Central memory CD4-positive, alpha-beta T cell (primary cell): Measurements from ENCODE around the gene RRAGC.
"Not testable (repeated sequence)": the region's sequence is repeated elsewhere in the genome, so short reads cannot be mapped to it uniquely, and the experiment has no call there.

Experiments
- DNase-seq: peaks from one replicate; pipeline ENCODE4 v3.0.0; 2022

The RRAGC gene

DNA sequence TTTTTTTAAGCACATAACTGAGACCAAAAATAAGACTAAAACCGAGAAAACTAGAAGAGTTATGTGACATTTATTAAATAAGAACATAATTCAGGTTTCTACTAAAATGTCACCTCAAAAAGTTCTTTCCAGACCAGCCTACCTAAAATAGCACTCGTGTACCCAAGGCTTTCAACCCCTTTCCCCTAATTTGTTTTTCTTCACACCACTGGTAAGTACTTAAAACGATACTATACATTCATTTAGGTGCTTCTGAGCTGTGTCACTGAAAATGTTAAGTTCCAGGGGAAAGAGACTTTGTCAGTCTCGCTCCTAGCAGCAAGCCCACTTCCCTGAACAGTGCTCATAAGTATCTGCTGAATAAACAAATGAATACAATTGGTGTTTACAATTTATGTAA is 6.8 kb downstream of the RRAGC start:
- DNase-seq: no peak

DNA sequence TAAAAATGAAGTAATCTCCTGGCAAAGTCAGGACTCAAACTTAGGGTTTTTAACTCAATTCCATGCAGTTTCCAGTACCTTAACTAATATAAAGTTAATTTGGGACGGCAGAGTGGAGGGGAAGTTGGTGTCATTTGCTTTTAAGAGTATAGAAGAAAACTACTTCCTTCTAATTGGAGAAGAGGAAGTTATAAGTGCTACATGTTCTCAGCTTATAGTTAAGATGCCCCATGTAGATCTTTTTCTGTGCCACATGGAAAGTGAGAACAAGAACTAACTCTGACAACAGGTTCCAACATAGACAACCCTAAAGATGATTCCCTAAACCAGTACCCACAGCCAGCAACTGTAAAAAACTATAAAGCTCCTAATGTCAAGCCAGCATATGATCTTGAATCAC is 11.5 kb downstream of the RRAGC start:
- no peak for DNase-seq

DNA sequence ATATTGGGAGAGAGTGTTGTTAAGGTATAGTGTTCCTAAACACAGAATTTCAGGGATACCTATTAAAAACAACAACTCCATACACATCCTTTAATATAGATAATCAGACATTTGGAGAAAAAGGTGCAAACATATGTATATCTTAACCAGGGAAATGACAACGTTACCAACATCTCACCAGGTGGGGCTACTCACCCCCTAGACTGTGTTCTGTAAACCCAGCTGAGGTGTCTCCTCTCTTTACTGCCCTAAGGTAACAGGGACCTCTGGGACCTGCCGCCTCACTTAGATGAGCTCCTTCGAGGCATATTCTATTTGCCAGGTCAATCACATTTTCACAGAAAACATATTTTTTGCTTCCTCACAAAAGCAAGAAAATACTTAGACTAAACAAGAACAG is 13.4 kb downstream of the RRAGC start:
- DNase-seq: no peak

DNA sequence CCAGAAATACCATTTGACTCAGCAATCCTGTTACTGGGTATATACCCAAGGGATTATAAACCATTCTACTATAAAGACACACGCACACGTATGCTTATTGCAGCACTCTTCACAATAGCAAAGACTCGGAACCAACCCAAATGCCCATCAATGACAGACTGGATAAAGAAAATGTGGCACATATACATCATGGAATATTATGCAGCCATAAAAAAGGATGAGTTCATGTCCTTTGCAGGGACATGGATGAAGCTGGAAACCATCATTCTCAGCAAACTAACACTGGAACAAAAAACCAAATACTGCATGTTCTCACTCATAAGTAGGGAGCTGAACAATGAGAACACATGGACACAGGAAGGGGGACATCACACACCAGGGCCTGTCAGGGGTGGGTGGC is 14.5 kb downstream of the RRAGC start:
- not testable (repeated sequence) for DNase-seq

DNA sequence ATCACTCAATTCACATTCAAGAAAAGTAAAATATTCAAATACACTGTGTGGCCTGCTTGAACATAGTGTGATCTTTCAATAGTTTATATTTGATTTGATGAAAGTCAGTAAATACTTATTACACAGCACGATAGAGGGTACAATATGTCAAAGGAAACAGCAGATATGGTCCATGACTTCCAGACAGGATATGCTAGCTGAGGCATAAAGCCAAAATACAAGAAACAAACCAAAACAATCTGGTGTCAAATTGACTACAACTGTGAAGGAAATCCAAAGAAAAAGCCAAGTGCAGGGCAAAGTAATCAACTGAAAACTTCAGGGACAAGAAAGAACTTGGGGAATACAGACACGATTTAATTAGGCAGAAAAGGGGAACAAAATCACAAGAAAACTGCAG is 19.3 kb downstream of the RRAGC start:
- DNase-seq: no peak

DNA sequence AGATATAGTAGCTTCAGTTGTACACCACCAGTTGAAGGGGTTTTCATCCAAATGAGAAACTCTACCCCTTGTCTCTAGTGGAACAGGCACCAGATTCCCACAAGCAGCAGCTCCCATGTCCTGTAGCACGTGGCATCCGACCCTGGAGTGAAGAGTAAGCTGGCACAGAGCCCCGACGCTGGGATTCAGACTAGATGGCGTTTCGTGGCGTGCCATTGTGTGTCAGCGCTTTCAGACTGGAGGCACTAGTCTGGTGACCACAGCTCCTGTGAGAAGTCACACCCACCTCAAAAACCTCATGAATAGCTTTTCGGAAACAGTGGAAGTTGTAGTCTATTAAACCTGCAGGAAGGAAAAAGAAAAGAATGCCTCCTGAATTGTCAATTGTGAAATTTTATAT is 20.2 kb downstream of the RRAGC start:
- DNase-seq: no peak

DNA sequence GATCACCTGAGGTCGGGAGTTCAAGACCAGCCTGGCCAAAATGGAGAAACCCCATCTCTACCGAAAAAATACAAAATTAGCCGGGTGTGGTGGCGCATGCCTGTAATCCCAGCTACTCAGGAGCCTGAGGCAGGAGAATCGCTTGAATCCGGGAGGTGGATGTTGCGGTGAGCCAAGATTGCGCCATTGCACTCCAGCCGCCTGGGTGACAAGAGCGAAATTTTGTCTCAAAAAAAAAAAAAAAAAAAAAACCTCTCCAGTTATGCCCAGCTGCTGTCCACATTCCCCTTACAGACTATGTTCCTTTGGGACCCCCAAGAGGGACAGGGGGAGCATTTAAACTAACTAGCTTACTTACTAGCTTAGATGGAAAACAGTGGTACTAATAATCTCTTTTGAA is 23.3 kb downstream of the RRAGC start:
- not testable (repeated sequence) for DNase-seq

DNA sequence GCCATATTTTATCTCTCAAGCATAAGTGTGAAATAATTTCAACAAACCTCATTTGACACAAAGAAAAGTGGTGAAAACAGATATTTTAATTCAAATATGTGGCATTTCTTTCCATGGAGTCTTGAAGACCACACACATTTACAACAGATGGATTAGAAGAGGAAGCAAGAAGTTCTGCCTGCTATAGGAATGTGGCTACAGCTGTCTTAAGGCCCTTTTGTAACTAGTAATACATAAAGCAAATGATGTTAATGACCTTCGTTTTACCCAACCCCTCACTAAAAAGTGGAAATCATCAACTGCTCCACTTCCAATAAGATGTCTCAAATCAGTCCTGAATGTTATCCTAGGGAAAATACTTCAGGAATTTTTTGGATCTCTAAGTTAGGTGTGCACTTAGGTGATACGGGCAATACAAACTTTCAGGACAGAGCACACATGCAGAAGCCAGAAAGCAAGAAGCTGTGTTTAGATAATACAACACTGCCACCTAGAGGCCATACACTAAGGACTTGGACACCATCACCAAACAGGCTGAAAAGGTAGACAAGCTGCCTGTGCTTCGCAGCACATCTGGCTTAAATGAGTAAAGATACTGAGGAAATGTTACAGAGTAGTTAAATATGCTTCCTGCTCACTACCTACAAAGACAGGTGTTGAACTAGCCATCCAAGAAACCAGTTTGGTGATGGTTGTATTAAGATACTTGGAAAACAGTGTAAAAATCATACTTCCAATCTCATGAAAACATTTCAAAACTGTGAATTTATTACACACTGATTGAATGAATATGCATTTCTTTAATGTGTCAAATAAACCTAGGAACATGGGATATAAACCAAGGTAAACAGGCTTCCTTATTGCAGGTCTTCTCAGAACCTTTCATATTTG is 24.4 kb downstream of the RRAGC start:
- DNase-seq: peak; percentile 63

DNA sequence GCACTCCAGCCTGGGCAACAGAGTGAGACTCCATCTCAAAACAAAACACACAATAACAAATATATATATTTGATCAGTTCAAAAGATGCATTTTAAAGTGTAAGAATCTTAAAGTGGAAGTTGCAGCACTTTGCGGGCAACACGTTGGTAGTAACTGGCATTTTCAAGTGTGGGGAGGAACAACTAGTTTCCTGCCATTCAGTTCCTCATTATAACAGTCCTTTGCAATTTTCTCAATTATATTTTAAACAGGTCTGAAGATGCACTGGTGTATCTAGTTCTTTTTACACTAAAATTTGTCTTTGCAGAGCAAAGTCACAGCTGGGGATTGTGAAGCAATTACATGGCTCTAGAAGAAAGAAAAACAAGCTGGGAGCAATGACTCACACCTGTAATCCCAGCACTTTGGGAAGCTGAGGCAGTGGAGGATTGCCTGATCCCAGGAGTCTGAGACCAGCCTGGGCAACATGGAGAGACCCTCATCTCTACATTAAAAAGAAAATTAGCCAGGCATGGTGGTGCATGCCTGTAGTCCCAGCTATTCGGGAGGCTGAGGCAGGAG is 25.3 kb downstream of the RRAGC start:
- DNase-seq: no peak

DNA sequence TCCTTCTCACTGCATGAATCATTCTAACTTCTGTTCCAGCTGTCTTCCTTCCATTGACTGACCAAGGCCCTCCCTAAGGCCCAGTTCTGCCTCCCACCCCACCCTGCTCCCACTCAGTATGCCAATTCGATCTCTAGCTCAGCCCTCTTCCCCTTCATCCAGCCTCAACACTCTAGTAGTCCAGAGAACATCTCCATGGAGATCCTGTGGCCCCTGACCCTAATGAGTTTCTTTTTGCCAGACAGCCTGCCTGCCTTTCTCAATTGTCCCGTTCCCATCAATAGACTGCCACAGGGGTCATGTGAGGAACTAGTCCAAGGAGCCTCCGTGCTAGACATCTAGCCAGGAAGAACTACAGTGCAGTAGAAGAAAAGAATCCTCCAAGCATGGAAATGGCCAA is 26.4 kb downstream of the RRAGC start:
- no peak for DNase-seq

DNA sequence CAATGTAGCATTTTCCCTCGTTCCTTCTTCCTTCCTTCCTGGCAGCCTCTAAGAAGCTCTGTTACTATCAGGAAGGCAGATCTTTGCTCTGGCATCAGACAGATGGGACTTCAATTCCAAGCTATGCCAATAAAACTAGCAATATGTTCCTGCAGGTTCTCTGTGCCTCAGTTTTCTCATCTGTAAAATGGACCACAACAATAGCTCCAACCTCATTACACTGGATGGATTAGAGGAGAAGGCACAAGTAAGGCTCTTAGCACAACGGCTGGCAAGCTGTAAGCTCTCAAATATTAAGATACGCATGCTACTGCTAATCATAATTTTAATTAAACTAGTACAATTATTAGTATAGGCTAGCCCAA is 27.2 kb downstream of the RRAGC start:
- no peak for DNase-seq

DNA sequence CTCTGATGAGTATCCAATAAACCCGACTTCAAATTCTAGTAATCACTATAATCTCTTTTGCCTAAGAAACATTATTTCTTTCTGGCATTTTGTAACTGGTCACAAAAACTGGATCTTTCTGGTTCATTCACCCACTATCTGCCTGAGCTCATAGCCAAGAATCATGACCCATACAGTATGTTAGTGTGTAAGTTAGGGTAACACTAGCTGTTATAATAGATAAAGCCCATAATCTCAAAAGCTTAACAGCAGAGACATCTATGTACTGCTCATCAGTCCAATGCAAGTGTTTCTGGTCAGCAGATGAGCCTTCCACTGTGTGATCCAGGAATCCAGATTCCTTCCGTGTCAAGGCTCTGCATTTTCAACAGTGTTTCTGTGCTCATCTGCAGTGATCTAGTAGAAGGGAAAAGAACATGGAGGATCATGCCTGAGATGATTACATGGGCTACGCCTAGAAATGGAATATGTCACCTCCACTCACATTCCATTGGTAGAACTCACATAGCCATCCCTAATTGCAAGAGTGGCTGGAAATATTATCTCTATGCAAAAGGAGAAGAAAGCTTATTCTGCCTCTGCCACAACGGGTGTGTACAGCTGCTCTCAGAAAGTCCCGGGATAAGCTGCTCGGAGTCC is 27.7 kb downstream of the RRAGC start:
- DNase-seq: no peak

DNA sequence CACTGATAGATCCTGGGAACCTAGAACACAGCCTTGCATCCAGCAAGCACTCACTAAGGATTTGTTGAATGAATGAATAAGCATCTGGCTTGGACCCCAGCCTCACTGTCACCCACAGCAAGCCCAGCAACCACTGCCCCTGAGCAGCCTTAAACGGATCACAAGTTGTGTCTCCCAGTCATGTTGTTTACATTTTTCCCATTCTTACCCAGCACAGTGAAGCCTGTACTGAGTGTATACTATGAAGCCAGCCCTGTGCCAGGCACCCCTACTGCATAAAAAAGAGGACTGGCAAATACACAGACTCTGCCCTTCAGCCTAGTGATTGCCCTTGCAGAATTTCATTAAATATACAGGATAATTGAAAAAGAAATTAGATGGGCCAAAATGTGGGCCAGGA is 30.2 kb downstream of the RRAGC start:
- no peak for DNase-seq

DNA sequence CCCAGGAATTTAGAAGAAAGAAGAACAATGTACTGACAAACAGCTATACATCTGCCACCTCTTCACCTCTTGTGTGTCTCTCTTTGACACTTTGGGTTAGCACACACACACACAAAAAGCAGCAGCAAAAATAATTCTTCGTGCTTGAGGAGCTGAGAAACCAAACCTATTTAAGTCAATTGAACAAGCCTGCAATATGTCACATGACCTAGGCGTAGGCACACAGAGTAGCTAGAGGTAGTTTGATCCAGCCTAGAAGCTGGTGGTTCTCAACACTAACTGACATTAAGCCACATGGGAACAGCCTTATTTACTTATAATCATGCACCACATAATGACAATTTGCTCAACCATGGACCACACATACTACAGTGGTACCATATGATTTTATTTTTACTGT is 32.3 kb downstream of the RRAGC start:
- DNase-seq: no peak

DNA sequence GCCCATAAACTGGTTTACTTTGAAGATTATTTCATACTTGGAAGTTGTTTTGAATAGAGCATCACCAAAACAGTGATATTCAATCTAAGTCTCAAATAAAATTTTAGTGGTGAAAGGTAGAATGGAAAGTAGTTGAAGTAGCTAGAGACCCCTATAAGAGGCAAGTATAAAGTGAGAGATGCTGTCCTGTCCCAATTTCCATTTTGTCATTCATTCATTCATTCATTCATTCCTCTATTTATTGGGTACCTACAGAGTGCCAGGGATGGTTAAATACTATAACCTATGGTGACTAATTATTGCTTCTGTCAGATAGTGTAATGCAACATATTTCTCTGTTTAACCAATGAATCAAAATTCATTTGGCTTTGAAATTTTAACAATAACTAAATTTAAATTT is 32.7 kb downstream of the RRAGC start:
- DNase-seq: no peak

DNA sequence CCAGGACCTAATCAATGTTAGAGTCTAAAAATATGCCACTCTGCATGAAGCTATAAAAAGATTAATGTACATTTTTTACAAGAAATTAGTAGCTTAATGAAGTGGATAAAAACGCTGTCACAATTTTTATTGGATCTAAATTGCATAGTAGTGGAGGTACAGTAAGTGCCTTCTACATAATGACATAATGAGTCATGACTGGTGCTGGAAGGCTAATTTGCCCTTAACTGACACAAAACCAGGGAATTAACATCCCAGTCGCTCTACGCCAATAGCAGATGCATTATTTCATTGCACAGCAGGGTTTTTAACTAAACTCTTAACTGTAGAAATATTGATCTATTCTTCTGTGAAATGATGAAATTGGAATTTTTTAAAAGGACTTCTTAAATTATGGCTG is 33.3 kb downstream of the RRAGC start:
- no peak for DNase-seq

DNA sequence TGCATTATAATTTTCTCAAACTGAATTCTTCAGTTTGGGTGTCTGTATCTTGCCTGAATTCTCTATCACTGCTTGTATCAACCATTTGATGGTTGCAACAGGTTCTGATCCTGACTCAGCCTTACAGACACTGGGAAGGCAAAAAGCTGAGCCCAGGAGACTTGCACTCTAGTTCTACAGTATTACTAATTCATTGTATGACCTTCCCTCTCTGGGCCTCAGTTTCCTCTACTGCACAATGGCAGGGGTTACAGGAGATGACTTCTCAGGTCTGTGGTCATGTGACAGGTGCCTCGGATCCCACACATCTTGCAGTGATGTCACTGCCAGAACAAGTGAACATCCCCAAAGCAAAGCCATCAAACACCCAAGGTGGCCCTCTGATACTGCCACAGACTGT is 38.7 kb downstream of the RRAGC start:
- no peak for DNase-seq

DNA sequence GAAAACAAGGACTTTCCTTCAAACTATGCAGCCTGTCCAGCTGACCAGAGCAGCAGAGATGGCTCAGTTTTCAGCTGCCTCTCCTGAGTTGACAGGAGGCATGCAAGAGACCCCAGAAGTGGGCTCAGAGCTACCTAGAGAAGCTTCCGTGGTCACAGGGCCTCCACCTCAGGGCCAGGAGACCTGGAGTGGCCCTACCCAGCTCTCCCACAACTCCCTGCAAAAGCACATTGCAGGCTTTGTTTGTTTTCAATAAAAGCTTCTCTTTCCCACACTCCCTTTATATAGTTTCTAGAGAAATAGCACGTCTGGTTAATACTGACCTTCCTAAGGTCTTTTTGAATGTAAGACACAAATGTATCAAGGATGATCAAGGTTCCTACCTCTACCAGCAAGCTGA is 40.1 kb downstream of the RRAGC start:
- no peak for DNase-seq

DNA sequence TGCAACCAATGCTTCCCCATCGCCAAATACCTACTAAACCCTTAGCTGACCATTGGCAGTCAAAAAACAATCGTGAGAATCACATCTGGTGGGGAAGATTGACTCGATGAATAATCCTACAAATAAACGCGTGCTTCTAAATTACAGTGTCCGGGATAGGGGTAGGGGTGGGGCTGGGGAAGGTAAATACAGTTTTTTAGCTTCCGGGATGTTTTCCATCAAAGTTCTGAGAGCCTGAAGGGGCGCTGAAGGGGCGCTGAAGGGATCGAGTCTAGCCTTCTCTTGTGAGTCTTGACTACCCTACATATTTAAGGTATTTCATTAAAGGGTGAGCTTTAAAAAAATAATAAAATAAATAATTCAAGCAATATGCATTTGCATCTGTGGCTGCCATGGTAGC is 40.5 kb downstream of the RRAGC start:
- DNase-seq: no peak

DNA sequence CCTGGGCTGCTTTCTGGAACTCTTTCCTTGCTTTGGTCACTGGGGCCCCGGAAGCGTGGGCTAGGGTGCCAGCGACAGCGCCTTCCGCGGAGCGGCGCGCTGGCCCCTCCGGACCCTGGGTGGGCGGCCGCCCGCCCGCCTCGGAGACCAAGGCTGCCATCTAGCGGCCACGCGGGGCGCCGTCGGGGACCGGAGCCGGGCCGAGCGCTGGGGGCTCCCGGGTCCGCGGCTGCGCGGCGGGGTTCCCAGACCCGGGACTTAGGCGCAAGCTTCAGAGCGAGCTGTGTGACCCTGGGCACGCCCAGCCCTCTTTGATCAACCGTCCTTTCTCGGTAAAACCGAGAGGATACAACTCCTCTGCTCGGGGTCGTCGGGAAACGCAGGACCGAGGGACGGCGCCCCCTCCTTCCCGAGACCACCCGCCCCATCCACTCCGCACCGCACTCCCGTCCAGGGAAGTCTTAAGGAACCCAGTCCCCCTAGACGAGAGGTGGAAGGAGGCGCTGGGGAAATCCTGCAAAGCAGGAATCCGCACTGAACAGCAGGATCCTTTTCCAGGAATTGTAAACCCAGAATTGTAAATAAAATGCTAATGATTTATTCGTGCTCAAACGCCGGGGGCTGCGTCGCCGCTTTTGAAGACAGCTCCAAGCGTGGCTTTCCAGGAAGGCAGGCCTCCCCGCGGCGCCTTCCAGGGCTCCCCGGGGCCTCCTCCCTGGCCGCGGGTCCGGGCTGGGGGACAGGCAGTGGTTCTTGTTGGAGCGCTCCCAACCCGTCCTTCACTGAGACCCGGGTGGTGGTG is 41.2 kb downstream of the RRAGC start:
- DNase-seq: peak; percentile 19

DNA sequence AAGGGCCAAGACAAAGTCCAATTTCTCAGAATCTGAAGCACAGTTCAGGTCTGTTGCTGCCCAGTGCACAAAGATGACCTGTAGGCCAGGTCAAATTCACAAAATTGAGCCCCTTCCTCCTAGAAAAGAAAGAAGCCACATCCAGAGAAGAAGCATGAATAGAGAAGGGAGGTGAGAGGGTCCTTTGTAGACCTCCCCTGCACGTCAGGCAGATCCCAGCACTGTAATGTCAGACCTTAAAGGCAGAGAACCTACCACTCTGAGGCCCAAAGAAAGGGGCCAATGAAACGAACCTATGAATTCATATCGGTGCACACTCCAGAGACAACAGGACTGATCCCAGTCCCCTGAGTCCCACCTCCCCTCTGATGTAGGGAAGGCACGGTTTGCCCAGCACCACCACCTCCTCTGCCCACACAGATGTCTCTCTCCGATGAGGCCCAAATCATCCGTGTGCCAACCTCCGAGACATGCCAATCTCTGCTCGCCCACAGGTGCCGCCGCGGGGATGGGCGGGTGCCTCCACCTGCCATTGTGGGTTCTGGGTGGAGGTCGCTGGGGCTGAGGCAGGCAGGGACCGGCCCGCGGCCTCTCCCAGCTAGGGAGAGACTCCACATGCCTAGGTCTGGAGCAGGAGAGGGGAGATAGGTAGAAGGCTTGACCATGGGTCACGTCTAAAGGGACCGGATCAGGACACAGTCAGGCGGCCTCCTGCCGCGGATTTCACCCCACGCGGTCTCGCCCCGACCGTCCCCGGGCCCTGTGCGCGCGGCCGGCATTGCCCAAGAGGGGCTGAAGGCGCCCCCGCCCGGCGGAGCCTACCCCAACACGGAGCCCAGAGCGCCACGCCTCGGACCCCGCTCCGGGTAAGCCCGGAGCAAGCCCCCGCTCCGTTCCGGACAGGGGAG is 42.1 kb downstream of the RRAGC start:
- no peak for DNase-seq

DNA sequence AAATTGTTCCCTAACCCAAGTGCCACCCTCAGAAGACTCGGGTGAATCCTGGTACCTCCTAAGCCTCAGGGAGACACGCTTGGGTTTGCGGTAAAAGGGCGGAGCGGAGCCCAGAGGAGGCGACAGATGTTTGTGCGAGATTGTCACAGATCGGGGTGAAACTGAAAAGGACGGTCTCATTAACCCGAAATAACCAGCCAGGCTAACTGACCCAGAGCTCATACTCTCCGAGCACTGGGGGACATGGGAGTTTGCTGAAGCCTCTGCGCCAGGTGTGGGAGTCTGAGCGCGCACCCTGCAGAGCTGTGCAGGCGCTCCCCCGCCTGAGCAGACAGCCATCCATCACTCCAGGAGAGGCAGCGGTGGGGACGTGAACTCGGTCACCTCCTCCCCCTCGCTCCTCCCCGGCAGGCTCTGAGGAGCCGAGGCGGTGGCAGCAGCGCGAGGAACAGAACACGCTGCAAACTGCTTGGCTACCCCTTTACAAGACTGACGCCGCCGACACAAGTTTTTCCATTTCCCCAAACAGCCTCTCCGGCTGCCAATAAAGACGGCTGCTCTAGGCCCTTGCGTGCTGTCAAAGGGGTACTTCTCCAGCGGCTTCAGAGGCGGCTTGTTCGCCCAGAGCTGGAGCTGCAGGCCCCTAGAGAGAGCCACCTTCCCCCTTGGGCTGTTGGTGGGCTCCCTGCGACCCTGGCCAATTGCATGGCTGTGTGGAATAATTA is 43.5 kb downstream of the RRAGC start:
- no peak for DNase-seq
